HG03571 (cell line): Measurements from ENCODE around the gene EOMES.
"Not testable (repeated sequence)": the region's sequence is repeated elsewhere in the genome, so short reads cannot be mapped to it uniquely, and the experiment has no call there.

ENCODE experiments used
- ATAC-seq: cut with Tn5 transposase; IDR thresholded peaks from one replicate; pipeline ENCODE4 v1.9.1; 2021; ENCODE audit not compliant: unreplicated experiment

Gene EOMES

DNA sequence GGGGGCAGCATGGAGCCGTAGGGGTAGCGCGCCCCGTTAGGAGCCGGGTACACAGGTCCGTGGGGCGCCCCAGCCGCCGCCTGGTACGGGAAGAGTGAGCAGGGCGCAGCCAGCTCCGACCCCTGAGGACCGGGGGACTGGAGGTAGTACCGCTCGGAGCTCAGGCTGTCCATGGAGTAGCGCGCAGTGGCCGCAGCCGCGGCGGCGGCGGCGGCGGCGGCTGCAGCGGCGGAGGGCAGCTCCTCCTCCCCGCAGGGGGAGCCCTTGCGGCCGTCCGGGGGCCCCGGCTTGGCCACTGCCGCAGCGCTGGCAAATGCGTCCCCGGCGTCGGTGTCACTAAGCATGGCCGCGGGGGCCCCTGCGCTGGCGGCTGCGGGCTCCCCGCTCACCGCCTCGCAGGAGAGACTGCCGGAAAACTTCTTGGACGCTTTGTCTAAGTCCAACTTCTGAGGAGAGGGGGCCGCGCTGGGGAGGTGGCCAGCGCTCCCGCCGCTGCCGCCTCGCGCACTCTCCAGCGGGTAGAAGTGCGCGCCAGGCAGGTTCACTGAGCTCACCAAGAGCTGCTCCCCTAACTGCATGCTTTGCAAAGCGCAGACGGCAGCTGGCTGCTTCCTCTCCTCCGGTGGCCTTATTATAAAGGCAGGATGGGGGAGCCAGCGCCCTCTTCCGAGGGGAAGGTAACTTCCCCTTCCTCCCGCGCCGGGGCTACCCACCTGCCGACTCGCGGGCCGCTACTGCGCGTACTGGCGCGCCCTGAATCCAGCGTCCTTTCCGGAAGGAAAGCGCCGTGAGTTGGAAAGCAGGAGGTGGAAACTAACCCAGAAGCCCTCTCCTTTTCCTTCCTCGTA lies at the start of gene EOMES:
TSS of gene EOMES (minus strand) at position 607 of the 848 bp plus-strand sequence. CDS start at position 578, 29 bp downstream.
- peak; percentile 63 for ATAC-seq

- not testable (repeated sequence) for ATAC-seq
Measured at GRCh38 chr3:27770384-27770783, 48.3 kb upstream of the EOMES start.

- ATAC-seq: no peak
Measured at GRCh38 chr3:27767000-27767399, 44.9 kb upstream of the EOMES start.

GRCh38 chr3:27758083-27758482 lies 36.0 kb upstream of the EOMES start:
- ATAC-seq: no peak

DNA sequence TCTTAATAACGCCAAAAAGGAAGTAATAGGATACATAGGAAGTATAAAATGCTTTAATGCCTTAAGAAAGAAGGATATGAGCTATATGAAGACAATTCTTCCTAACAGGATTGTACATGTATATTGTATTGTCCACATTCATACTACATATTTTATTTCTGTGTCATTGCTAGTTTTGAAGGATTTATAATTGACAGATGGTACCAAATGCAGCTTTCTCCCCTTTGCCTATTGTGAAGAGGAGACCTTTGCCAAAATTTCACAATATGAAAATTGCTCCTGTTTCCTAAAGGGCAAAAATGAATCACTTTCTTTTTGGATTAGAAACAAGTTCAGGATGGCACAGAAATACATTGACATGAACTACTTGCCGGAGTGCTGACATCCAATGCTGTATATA lies 34.8 kb upstream of the EOMES start:
- no peak for ATAC-seq

GRCh38 chr3:27752926-27753325 lies 30.8 kb upstream of the EOMES start:
- ATAC-seq: no peak

GRCh38 chr3:27749643-27750042 lies 27.5 kb upstream of the EOMES start:
- ATAC-seq: no peak

DNA sequence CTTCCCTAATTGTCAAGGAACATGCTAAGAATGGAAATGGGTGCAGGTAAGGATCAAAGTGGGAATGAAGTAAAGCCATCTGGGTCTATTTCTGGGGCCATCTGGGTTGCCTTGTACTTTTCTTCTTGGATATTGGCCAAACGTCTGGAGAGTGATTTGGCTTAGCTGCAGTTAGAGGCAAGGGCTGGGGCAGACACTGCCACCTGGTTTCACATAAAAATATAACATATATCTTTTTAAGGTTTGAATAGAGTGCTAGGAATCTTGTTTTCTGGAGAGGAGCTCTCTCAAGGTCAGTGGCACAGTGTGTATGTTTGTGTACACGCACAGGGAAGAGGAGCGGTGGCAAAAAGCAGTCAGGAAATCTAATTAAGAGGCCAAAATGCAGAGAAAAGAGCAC lies 24.7 kb upstream of the EOMES start:
- no peak for ATAC-seq

DNA sequence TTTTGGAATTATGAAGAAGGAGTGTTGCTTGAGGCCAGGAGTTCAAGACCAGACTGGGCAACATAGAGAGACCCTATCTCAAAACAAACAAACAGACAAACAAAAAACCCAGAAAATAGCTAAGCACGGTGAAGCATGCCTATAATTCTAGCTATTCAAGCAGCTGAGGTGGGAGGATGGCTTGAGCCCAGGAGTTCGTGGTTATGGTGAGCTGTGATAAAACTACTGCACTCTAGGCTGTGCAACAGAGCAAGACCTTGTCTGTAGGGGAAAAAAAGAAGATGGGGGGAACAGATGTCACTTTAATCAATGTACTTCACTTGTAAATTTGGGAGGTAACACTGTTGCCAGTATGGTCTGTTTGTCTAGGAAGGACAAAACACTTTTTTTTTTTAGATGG lies 18.7 kb upstream of the EOMES start:
- no peak for ATAC-seq

- no peak for ATAC-seq
Measured at GRCh38 chr3:27737091-27737490, 15.0 kb upstream of the EOMES start.

GRCh38 chr3:27730774-27731659 lies 8.9 kb upstream of the EOMES start:
- no peak for ATAC-seq

DNA sequence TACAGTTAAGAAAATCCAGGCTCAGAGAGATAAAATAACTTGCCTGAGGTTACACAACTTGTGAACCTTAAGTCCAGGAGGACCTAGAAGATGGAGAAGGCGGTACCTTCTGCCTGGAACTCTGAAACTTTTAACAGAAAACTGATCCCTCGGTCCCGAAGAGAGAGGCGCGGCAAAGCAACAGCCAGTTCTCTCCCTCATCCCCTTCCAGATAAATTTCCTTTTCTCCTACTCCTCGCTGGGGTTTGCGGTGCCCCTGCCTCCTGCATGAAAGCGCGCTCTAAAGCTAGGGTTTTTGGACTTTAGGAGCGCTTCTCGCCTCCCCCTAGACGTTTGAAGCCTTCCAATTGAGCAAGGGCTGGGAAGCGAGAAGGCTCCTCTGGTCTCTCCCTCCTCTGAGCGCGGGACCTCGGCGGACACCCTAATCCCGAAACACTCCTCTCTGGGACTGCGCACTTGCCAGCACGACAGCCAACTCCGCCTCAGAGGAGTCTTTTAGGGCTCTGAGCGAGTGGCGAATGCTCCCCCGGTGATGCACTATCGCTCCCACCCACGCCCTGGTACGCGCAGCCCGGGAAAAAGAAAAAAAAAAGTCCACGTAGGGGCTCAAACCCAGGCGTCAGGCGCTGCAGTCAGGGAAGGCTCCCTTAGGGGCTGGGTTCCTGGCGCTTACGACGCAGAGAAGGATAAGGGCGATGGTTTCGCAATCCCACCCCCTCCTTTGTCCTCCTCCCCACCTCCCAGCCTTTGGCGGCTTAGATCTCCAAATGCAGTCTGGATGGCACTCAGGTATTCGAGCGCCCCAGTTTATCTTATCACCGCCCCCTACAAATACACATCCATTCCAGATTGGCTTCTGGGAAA lies 7.9 kb upstream of the EOMES start:
- no peak for ATAC-seq

DNA sequence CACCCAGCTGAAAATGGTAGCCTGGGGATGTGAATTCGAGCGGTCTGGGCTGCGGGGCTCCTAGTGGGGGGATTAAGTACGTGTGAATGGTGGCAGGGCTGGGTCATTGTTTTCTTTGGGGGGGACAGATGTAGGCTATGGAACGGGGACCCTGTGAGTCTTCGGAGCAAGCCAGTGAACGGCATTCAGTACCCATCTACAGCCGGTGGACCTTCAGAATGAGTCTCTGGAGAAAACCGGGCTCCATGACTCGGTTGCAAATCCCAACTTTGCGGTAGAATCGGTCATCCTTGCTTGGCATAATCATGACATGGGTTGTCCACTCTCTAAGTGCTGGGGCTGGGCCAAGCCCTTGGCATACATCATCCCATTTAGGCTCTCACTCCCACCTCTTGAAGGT lies 7.2 kb upstream of the EOMES start:
- no peak for ATAC-seq

- ATAC-seq: no peak
Measured at GRCh38 chr3:27728195-27729087, 6.3 kb upstream of the EOMES start.

DNA sequence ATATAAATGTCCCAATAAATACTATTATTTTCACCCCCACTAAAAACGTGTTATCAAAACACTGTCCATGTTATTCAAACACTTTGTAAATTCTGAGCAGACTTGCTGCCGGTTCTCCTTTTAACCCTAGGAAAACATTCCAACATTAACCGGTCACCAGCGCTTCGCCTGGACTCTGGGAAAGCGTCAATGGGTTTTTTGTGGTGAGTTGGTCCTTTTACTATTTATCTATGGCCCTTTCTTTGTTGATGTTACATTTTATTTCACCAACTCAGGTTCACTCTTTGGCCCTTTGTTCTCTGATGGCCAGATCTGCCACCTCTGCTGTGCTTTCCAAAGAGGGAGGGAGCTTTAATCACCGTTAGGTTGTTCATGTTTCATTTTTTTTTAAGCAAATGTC lies 4.1 kb upstream of the EOMES start:
- no peak for ATAC-seq

DNA sequence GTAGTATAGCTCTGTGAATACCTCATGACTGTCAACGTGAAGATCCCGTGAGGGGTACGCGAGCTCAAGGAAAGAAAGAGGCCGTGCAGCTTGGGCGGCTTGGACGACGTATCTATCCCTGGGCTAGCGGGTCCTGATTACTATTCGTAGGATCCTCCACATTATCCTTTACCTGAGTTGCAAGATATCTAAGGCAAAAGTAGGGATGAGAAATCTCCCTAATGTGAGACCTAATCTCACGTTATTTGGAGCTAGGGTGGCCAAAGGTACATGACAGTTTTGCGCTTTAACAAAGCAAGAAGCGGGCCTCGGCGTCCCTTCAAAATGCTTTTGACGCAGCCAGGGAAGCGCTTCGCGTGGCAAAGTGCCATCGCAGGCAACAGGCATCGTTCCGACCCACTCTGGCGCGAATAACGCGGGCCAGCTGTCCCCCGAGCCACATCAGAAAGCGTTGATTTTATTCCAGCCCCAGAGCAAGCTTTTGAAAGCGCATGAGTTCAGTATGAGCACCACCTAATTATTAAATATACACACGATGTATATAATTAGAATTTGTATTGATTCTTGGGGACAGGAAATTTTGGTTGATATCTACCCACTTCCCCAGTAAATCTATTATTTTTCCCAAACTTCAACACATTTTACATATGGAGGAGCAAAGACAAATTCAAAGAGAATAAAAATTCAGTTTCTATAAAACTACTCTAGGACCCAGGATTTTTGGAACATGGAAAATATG lies 2.5 kb upstream of the EOMES start:
- ATAC-seq: no peak

GRCh38 chr3:27723815-27724458 lies 1.8 kb upstream of the EOMES start:
- ATAC-seq: no peak

DNA sequence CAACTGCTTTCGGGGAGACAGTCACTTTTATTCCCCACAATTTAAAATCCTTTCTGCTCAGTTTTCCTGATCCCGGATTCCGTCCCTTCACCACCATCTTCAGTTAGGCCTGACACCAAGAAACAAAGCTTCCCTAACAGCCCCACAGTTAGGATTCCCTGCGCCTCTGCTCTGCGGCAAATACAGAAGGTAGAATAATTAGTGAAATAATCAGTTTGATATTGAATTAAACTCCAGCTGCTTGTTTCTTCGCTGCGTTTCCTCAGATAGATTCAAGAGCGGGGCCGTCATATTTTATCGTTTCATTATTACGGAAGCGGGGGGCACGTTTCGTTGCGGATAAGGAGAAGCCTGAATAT lies 1.3 kb upstream of the EOMES start:
- ATAC-seq: no peak

GRCh38 chr3:27723001-27723445 lies 900 bp upstream of the EOMES start:
- no peak for ATAC-seq
